ENCODE measurements around the gene DSEL.

Gene DSEL

DNA sequence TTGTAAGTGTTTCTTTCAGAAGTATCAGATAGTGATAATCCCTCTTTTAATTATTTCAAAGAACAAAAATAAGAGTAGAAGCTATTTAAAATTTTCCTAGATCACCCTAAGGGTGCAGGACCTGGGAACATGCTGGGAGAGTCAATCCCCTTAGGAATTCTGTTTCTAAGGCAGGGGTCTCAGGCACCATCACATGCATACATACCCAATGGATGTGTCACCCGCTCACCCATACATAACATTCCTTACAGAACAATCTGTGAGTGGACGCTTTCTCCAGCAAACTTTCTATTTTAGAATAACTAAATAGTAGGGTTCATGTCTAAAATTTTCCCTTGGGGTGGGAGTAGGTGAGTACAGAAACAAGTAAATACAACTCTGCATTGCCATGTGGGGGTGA lies 8.4 kb downstream of the DSEL start:
- no peaks in the 10 kb centered on the region for H3K27me3 ChIP-seq (ENCODE audit: control insufficient read depth, insufficient read depth, low read length, poor library complexity, severe bottlenecking)
- no peaks in the 10 kb centered on the region for H3K9me3 ChIP-seq (ENCODE audit: control insufficient read depth, low read length)
- 80 to 92% methylated on average over 1 of the region's 2 CpGs for WGBS, 2 experiments
- no peak overlapping the region for H3K4me3 ChIP-seq (ENCODE audit: insufficient read depth, low read depth, low read length)
- no peak overlapping the region for H3K27ac ChIP-seq (ENCODE audit: insufficient read depth, low read depth, low read length, poor library complexity, severe bottlenecking)
- no peaks in the 10 kb centered on the region for H3K4me1 ChIP-seq (ENCODE audit: control insufficient read depth, insufficient read depth, low read length)
- H3K36me3 ChIP-seq (ENCODE audit: control insufficient read depth, insufficient read depth, low read length), result no peaks in the 10 kb centered on the region

DNA sequence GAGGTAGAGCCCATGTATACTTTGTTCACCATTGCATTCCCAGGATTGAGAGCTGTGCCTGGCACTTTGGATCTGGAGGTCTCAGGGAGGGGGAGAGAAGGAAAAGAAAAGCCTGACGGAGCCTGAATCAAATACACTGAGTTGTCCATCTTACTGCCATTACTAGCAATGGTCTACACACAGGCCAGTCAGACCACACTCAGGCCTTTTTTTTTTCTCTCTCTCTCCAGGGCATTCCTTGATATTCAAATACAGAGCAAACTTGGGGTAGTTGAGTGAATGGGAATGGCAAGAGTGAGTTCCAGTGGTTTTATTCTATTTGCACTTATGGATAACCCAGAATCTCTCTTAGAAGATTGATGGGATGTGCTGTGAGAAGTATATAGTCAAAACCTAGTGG lies 11.8 kb downstream of the DSEL start:
- 80% methylated on average over 1 of the region's 1 CpG; no CpG with 5 or more reads in 1 of the 2 experiments for WGBS, 2 experiments
- no peak overlapping the region for H3K4me3 ChIP-seq (ENCODE audit: insufficient read depth, low read depth, low read length)
- no peaks in the 10 kb centered on the region for H3K27me3 ChIP-seq (ENCODE audit: control insufficient read depth, insufficient read depth, low read length, poor library complexity, severe bottlenecking)
- H3K9me3 ChIP-seq (ENCODE audit: control insufficient read depth, low read length), result no peaks in the 10 kb centered on the region
- no peak overlapping the region for H3K27ac ChIP-seq (ENCODE audit: insufficient read depth, low read depth, low read length, poor library complexity, severe bottlenecking)
- H3K36me3 ChIP-seq (ENCODE audit: control insufficient read depth, insufficient read depth, low read length), result no peaks in the 10 kb centered on the region
- no peaks in the 10 kb centered on the region for H3K4me1 ChIP-seq (ENCODE audit: control insufficient read depth, insufficient read depth, low read length)

DNA sequence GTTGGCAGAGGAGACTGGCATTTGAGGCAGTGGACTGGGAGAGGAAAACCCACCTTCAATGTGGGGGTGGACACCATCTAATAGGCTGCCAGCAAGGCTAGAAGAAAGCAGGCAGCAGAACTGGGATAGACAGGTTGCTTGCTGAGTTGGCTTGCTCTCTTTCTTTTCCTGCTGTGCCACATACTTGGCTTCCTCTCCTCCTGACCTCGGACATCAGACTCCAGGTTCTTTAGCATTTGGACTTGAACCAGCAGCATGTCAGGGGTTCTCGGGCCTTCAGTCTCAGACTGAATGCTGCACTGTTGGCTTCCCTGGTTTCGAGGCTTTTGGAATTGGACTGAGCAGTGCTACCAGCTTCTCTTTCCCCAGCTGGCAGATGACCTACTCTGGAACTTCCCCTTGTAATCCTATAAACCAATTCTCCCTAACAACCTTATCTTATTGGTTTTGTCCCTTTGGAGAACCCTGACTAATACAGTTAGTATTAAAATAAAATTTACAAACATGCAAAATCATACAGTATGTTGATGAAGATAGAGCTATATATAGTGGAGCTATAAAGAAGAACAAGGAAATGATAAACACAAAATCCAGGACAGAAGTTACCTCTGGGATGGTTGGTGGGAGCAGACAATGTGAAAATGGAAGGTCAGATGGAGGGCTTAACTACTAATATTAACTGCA lies 15.9 kb downstream of the DSEL start:
- no peak overlapping the region for H3K27ac ChIP-seq (ENCODE audit: insufficient read depth, low read depth, low read length, poor library complexity, severe bottlenecking)
- no peaks in the 10 kb centered on the region for H3K27me3 ChIP-seq (ENCODE audit: control insufficient read depth, insufficient read depth, low read length, poor library complexity, severe bottlenecking)
- no peaks in the 10 kb centered on the region for H3K9me3 ChIP-seq (ENCODE audit: control insufficient read depth, low read length)
- H3K4me1 ChIP-seq (ENCODE audit: control insufficient read depth, insufficient read depth, low read length), result no peaks in the 10 kb centered on the region
- 89 to 92% methylated on average over 3 of the region's 3 CpGs for WGBS, 2 experiments
- H3K36me3 ChIP-seq (ENCODE audit: control insufficient read depth, insufficient read depth, low read length), result no peaks in the 10 kb centered on the region
- H3K4me3 ChIP-seq (ENCODE audit: insufficient read depth, low read depth, low read length), result no peak overlapping the region

DNA sequence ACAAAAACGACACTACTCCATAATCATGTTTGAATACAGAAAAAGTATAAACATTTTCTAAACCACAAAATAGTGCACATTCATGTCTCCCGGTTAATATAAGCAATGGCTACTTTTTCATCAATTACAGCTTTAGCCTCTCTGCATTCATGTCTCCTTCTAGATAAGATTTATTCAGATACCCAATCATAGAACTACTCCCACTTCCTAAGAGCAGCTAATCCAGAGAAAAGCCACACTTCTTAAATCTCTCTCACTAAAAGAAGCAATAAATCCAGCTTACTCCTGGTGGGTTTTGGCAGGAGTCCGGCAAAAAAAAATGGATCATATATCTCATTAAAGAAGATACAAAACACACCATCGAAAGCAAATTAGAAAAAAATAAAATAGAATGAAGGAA lies 20.1 kb downstream of the DSEL start:
- H3K4me1 ChIP-seq (ENCODE audit: control insufficient read depth, insufficient read depth, low read length), result no peaks in the 10 kb centered on the region
- no peaks in the 10 kb centered on the region for H3K36me3 ChIP-seq (ENCODE audit: control insufficient read depth, insufficient read depth, low read length)
- 64 to 83% methylated on average over 2 to 3 of the region's 4 CpGs for WGBS, 2 experiments
- no peak overlapping the region for H3K27ac ChIP-seq (ENCODE audit: insufficient read depth, low read depth, low read length, poor library complexity, severe bottlenecking)
- no peak overlapping the region for H3K4me3 ChIP-seq (ENCODE audit: insufficient read depth, low read depth, low read length)
- no peaks in the 10 kb centered on the region for H3K27me3 ChIP-seq (ENCODE audit: control insufficient read depth, insufficient read depth, low read length, poor library complexity, severe bottlenecking)
- H3K9me3 ChIP-seq (ENCODE audit: control insufficient read depth, low read length), result no peaks in the 10 kb centered on the region

DNA sequence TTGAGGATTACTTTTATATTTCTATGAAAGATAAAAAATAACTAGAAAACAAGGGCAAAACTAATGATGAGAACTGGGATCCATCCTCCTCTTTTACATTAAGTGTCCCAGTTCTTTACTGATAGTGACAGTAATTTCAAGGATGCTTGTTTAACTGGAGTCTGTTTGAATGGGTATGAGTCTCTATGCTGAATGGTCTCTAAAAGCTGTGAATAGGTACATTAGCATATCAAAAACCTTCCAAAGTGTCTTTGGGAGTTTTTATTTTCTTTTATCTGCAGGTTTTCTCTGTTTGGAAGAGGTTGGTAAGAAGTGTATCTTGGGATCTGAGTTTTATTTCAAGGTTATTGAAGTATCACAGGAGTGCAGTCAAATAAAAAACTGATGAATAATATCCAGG lies 30.0 kb downstream of the DSEL start:
- H3K27ac ChIP-seq (ENCODE audit: insufficient read depth, low read depth, low read length, poor library complexity, severe bottlenecking), result no peak overlapping the region
- no peaks in the 10 kb centered on the region for H3K27me3 ChIP-seq (ENCODE audit: control insufficient read depth, insufficient read depth, low read length, poor library complexity, severe bottlenecking)
- no peak overlapping the region for H3K4me3 ChIP-seq (ENCODE audit: insufficient read depth, low read depth, low read length)
- peaks cover 3% of the 10 kb centered on the region for H3K4me1 ChIP-seq (ENCODE audit: control insufficient read depth, insufficient read depth, low read length)
- H3K9me3 ChIP-seq (ENCODE audit: control insufficient read depth, low read length), result no peaks in the 10 kb centered on the region
- no peaks in the 10 kb centered on the region for H3K36me3 ChIP-seq (ENCODE audit: control insufficient read depth, insufficient read depth, low read length)

DNA sequence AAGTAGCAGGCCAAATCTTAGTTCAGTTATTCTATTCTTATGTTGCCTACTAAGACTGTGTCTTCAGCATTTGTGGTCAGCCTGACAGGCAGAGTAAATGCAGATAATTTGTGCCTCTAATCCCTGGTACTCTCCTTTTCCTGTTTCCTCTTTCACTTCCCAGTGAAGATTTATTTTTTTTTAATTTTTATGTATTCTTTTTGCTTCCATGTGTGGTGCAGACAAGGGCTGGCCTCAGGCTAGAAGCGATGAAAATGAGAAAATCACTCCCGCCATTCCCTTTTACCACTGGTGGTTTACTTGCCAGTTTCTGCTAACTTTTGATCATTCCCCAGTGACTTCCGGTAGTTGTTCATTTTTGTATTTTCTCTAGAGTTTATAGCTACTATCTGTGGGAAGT lies 30.9 kb downstream of the DSEL start:
- Histone ChIP-seq H3K4me1 (ENCODE audit: control insufficient read depth, insufficient read depth, low read length) (peaks cover 3% of the 10 kb centered on the region), H3K9me3 (ENCODE audit: control insufficient read depth, low read length) (no peaks in the 10 kb centered on the region), H3K4me3 (ENCODE audit: insufficient read depth, low read depth, low read length) (no peak overlapping the region), H3K27ac (ENCODE audit: insufficient read depth, low read depth, low read length, poor library complexity, severe bottlenecking) (no peak overlapping the region), H3K36me3 (ENCODE audit: control insufficient read depth, insufficient read depth, low read length) (no peaks in the 10 kb centered on the region), H3K27me3 (ENCODE audit: control insufficient read depth, insufficient read depth, low read length, poor library complexity, severe bottlenecking) (no peaks in the 10 kb centered on the region)
- WGBS, 2 experiments, result 92 to 93% methylated on average over 3 of the region's 3 CpGs

DNA sequence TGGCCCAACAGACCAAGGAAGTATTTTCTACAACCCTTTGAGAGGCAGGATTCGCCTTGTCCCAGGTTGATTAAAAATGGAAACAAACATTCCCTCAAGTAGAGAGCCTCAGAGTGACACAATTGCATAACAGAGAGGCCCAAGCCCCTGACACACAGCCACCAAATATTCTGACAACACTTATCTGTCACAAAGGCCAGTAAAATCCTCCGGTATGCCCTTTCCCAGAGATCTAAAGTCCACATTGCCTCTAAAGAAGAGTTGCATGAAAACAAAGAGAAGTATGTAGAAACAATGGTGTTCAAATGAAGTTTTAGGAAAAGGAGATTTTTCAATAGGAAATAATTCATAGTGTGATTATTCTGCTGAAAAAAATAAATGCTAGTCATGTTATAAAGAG lies 32.1 kb downstream of the DSEL start:
- Histone ChIP-seq H3K4me3 (ENCODE audit: insufficient read depth, low read depth, low read length) (no peak overlapping the region), H3K27me3 (ENCODE audit: control insufficient read depth, insufficient read depth, low read length, poor library complexity, severe bottlenecking) (no peaks in the 10 kb centered on the region), H3K9me3 (ENCODE audit: control insufficient read depth, low read length) (no peaks in the 10 kb centered on the region), H3K27ac (ENCODE audit: insufficient read depth, low read depth, low read length, poor library complexity, severe bottlenecking) (no peak overlapping the region), H3K4me1 (ENCODE audit: control insufficient read depth, insufficient read depth, low read length) (peaks cover 3% of the 10 kb centered on the region), H3K36me3 (ENCODE audit: control insufficient read depth, insufficient read depth, low read length) (no peaks in the 10 kb centered on the region)
- 84 to 94% methylated on average over 2 of the region's 2 CpGs for WGBS, 2 experiments

DNA sequence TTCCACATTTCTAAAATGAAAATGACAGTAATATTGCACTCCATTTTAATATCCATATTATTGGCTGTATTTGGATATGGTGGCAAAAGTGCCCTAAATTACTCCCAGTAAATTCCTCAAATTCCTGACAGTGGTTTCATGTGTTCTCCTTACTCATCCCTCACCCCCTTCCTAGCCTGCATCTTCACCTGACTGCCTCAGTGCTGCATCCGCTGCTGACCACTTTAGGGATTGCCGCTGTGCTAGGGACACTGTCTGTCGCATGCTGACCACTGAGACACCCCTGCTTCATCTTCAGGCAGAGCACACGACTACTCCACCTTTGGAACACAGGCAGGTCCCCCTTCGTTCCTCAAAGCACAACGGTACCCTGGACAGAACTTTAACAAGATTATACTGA lies 32.6 kb downstream of the DSEL start:
- Histone ChIP-seq H3K4me3 (ENCODE audit: insufficient read depth, low read depth, low read length) (no peak overlapping the region), H3K36me3 (ENCODE audit: control insufficient read depth, insufficient read depth, low read length) (no peaks in the 10 kb centered on the region), H3K4me1 (ENCODE audit: control insufficient read depth, insufficient read depth, low read length) (peaks cover 3% of the 10 kb centered on the region), H3K9me3 (ENCODE audit: control insufficient read depth, low read length) (no peaks in the 10 kb centered on the region), H3K27me3 (ENCODE audit: control insufficient read depth, insufficient read depth, low read length, poor library complexity, severe bottlenecking) (no peaks in the 10 kb centered on the region), H3K27ac (ENCODE audit: insufficient read depth, low read depth, low read length, poor library complexity, severe bottlenecking) (no peak overlapping the region)
- 83 to 88% methylated on average over 6 of the region's 6 CpGs for WGBS, 2 experiments

DNA sequence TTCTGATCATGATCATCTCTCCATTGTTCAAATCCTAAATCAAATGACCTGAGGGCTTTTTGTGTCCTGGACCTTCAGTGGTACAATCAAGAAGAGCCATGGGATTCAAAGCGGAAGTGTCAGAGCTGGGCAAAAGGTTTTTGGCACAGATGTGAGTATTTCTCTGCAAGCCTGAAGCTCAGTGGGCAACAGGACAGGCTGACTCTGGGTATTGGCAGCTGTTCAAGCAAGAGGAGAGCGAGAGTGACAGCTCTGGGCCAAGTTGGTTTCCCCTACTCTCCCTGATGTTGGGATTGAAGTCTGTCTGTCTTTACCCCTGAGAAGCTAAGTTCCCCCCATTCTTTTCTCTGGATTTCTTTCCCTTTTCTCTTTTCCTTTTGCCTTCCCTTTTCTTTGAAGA lies 33.3 kb downstream of the DSEL start:
- Histone ChIP-seq H3K9me3 (ENCODE audit: control insufficient read depth, low read length) (no peaks in the 10 kb centered on the region), H3K4me3 (ENCODE audit: insufficient read depth, low read depth, low read length) (no peak overlapping the region)
- 93% methylated on average over 2 of the region's 2 CpGs for WGBS, 2 experiments

DNA sequence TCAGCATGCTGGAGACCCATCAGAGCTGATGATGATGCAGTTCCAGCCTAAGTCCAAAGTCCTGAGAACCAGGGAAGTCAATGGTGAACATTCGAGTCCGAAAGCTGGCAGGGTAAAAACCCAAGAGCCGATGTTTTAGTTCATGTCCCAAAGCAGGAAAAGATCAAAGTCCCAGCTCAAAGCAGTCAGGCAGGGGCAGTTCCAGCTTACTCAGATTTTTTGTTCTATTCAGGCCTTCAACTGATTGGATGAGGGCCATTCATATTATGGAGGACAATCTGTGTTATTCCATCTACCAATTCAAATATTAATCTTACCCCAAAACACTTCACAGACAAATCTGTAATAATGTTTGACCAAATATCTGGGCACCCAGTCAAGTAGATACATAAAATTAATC lies 38.3 kb downstream of the DSEL start:
- H3K27me3 ChIP-seq (ENCODE audit: control insufficient read depth, insufficient read depth, low read length, poor library complexity, severe bottlenecking), result no peaks in the 10 kb centered on the region
- H3K36me3 ChIP-seq (ENCODE audit: control insufficient read depth, insufficient read depth, low read length), result no peaks in the 10 kb centered on the region
- H3K4me1 ChIP-seq (ENCODE audit: control insufficient read depth, insufficient read depth, low read length), result peaks cover 2% of the 10 kb centered on the region
- H3K4me3 ChIP-seq (ENCODE audit: insufficient read depth, low read depth, low read length), result no peak overlapping the region
- WGBS, 2 experiments, result 96% methylated on average over 3 of the region's 3 CpGs
- no peaks in the 10 kb centered on the region for H3K9me3 ChIP-seq (ENCODE audit: control insufficient read depth, low read length)
- no peak overlapping the region for H3K27ac ChIP-seq (ENCODE audit: insufficient read depth, low read depth, low read length, poor library complexity, severe bottlenecking)

More for the DNA sequence above, 33.3 kb downstream of the DSEL start:
- Histone ChIP-seq H3K36me3 (ENCODE audit: control insufficient read depth, insufficient read depth, low read length) (no peaks in the 10 kb centered on the region), H3K4me1 (ENCODE audit: control insufficient read depth, insufficient read depth, low read length) (peaks cover 3% of the 10 kb centered on the region), H3K27me3 (ENCODE audit: control insufficient read depth, insufficient read depth, low read length, poor library complexity, severe bottlenecking) (no peaks in the 10 kb centered on the region), H3K27ac (ENCODE audit: insufficient read depth, low read depth, low read length, poor library complexity, severe bottlenecking) (no peak overlapping the region)

DNA sequence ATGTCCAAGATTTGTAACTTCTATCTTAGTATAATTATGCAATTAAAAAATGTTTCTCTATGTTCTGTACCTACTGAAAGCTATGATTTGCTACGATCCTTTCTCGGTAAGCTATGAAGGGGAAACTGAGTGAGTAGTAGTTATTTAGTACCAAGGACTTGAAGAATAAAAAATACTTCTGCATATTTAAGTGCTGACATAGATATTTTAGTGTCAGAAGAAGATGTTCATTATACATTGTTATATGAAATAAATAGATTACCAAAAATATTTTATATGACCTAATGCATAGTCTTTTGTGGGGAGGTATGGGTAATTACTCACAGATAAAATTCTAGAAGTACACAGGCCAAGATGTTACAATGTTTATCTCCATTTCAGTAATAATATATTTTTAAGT lies 39.0 kb downstream of the DSEL start:
- H3K27ac ChIP-seq (ENCODE audit: insufficient read depth, low read depth, low read length, poor library complexity, severe bottlenecking), result no peak overlapping the region
- H3K36me3 ChIP-seq (ENCODE audit: control insufficient read depth, insufficient read depth, low read length), result no peaks in the 10 kb centered on the region
- 67 to 75% methylated on average over 2 of the region's 2 CpGs for WGBS, 2 experiments
- H3K4me1 ChIP-seq (ENCODE audit: control insufficient read depth, insufficient read depth, low read length), result no peaks in the 10 kb centered on the region
- no peaks in the 10 kb centered on the region for H3K9me3 ChIP-seq (ENCODE audit: control insufficient read depth, low read length)
- no peak overlapping the region for H3K4me3 ChIP-seq (ENCODE audit: insufficient read depth, low read depth, low read length)
- no peaks in the 10 kb centered on the region for H3K27me3 ChIP-seq (ENCODE audit: control insufficient read depth, insufficient read depth, low read length, poor library complexity, severe bottlenecking)

Data from ectodermal cell (in vitro differentiated cells).